ENCODE measurements around the gene SRSF2. TPM values are rescaled to one million over a fixed set of nuclear protein-coding genes. Genes with fewer than 3 reads are reported as not detected.
"Not testable (repeated sequence)": the region's sequence is repeated elsewhere in the genome, so short reads cannot be mapped to it uniquely, and the experiment has no call there.

Gene SRSF2
- total RNA-seq, 2 experiments from 2014 or later: 299 TPM

DNA sequence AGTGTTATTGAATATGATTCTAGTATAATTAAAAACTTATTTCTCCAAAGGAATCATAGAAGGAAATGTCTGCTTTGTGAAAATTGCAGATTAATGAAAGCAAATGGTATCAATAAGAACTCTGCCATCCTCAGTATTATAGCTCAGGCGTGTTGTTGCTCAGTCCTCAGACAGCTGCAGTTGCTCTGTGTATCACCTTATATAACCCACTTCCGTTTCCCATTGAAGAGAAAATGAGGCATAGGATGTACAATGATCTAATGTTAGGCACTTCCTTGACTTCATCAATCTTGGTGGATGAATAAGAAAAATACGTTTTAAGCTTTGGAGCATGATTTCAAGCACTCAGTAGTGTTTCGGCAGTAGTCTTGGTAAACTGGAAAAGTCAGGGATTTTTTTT is 14.9 kb upstream of the SRSF2 start:
- intact Hi-C loops (cut with micrococcal nuclease): loop anchor here (5.0 kb wide), 2 partner anchors 40 to 385 kb away; no protein-coding TSS in a partner anchor
- H3K4me3 Mint-ChIP-seq: peak overlapping the region; percentile 47
- no peaks in the 10 kb centered on the region for H3K27me3 Mint-ChIP-seq
- POLR2A ChIA-PET: interaction anchor here (2.5 kb wide), 2 partner anchors 14 to 22 kb away, joined by 9 to 13 read pairs; partner anchors contain the start of genes MFSD11 and SRSF2
- DNase-seq: peak; percentile 15
- H3K9me3 Mint-ChIP-seq: no peaks in the 10 kb centered on the region
- CTCF ChIA-PET: no interaction called here
- H3K4me1 Mint-ChIP-seq (ENCODE audit: low read depth): peaks cover 25% of the 10 kb centered on the region
- peaks cover 15% of the 10 kb centered on the region for H3K36me3 Mint-ChIP-seq
- peak overlapping the region; percentile 89 for H3K27ac Mint-ChIP-seq

DNA sequence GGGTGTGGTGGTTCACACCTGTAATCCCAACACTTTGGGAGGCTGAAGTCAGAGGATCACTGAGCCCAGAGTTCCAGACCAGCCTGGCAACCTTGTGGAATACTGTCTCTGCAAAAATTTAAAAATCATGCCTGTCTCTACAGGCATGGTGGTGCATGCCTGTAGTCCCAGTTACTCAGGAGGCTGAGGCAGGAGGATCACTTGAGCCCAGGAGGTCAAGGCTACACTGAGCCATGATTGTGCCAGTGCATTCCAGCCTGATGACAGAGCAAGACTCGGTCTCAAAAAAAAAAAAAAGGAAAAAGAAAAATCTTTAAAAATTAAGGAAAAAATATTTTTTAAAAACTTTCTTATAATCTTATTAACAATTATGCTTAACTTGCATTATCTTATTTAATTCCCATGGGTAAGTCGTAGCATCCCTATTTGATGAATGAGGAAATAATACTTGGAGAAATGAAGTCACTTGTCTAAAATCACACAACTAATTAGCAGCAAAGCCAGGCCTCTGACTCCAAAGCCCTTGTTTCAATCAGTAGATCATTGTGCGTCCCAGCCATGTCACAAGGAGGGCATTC is 14.4 kb upstream of the SRSF2 start:
- CTCF ChIA-PET: no interaction called here
- H3K27ac Mint-ChIP-seq: no peak overlapping the region

DNA sequence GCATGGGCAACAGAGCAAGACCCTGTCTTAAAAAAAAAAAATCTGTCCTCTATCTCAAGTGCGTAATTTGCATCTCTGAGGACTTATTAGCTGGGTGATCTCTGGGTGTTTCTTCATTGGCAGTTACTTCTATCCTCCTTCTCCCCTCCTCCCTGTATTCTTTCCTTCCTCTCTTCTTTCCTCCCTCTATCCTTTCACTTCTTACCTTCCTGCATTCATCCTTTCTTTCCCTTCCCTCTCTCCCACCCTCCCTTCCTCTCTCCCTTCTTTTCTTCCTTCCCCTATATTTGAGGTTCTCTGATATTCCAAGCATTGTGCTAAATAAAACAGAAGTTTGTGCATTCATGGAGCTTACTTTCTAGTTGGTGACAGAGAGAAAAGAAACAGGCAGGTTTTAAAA is 11.5 kb upstream of the SRSF2 start:
- Mint-ChIP-seq H3K9me3 (no peaks in the 10 kb centered on the region), H3K36me3 (peaks cover 29% of the 10 kb centered on the region), H3K27me3 (no peaks in the 10 kb centered on the region), H3K27ac (no peak overlapping the region), H3K4me3 (no peak overlapping the region), H3K4me1 (ENCODE audit: low read depth) (peaks cover 35% of the 10 kb centered on the region)
- no peak for DNase-seq
- POLR2A ChIA-PET: no interaction called here
- intact Hi-C loops (cut with micrococcal nuclease): no loop called here
- CTCF ChIA-PET: no interaction called here

More for the DNA sequence above, 14.4 kb upstream of the SRSF2 start:
- H3K27me3 Mint-ChIP-seq: no peaks in the 10 kb centered on the region
- no peak overlapping the region for H3K4me3 Mint-ChIP-seq
- H3K36me3 Mint-ChIP-seq: peaks cover 16% of the 10 kb centered on the region
- peaks cover 25% of the 10 kb centered on the region for H3K4me1 Mint-ChIP-seq (ENCODE audit: low read depth)
- intact Hi-C loops (cut with micrococcal nuclease): loop anchor here (5.0 kb wide), 2 partner anchors 41 to 386 kb away; no protein-coding TSS in a partner anchor
- POLR2A ChIA-PET: interaction anchor here (2.5 kb wide), 2 partner anchors 14 to 22 kb away, joined by 9 to 13 read pairs; partner anchors contain the start of genes MFSD11 and SRSF2
- no peaks in the 10 kb centered on the region for H3K9me3 Mint-ChIP-seq
- no peak for DNase-seq

GRCh38 chr17:76747716-76748363 is 10.7 kb upstream of the SRSF2 start:
- intact Hi-C loops (cut with micrococcal nuclease): no loop called here
- Mint-ChIP-seq H3K9me3 (no peaks in the 10 kb centered on the region), H3K4me3 (no peak overlapping the region), H3K4me1 (ENCODE audit: low read depth) (peaks cover 32% of the 10 kb centered on the region), H3K36me3 (peaks cover 23% of the 10 kb centered on the region), H3K27ac (no peak overlapping the region), H3K27me3 (no peaks in the 10 kb centered on the region)
- POLR2A ChIA-PET: interaction anchor here (1.1 kb wide), 1 partner anchor 16 kb away, joined by 3 read pairs; no protein-coding TSS in a partner anchor
- DNase-seq: no peak
- CTCF ChIA-PET: no interaction called here

GRCh38 chr17:76745785-76746184 is 8.7 kb upstream of the SRSF2 start:
- H3K27me3 Mint-ChIP-seq; intact Hi-C loops (cut with micrococcal nuclease); H3K27ac Mint-ChIP-seq; H3K4me3 Mint-ChIP-seq; H3K9me3 Mint-ChIP-seq: not testable (repeated sequence)
- Mint-ChIP-seq H3K4me1 (ENCODE audit: low read depth) (peaks cover 29% of the 10 kb centered on the region), H3K36me3 (peaks cover 31% of the 10 kb centered on the region)
- POLR2A ChIA-PET: interaction anchor here (1.5 kb wide), 1 partner anchor 8 kb away, joined by 7 read pairs; the partner anchor contains the start of genes MFSD11 and SRSF2
- peak; percentile 36 for DNase-seq
- CTCF ChIA-PET: interaction anchor here (0.9 to 1.1 kb wide), 2 partner anchors 18 to 348 kb away, joined by 4 to 5 read pairs; no protein-coding TSS in a partner anchor

GRCh38 chr17:76744747-76745146 is 7.6 kb upstream of the SRSF2 start:
- H3K4me1 Mint-ChIP-seq (ENCODE audit: low read depth): peaks cover 35% of the 10 kb centered on the region
- intact Hi-C loops (cut with micrococcal nuclease): no loop called here
- H3K36me3 Mint-ChIP-seq: peaks cover 31% of the 10 kb centered on the region
- POLR2A ChIA-PET: no interaction called here
- H3K4me3 Mint-ChIP-seq: no peak overlapping the region
- no peaks in the 10 kb centered on the region for H3K27me3 Mint-ChIP-seq
- peak; percentile 11 for DNase-seq
- H3K9me3 Mint-ChIP-seq: no peaks in the 10 kb centered on the region
- CTCF ChIA-PET: no interaction called here
- peak overlapping the region; percentile 18 for H3K27ac Mint-ChIP-seq

DNA sequence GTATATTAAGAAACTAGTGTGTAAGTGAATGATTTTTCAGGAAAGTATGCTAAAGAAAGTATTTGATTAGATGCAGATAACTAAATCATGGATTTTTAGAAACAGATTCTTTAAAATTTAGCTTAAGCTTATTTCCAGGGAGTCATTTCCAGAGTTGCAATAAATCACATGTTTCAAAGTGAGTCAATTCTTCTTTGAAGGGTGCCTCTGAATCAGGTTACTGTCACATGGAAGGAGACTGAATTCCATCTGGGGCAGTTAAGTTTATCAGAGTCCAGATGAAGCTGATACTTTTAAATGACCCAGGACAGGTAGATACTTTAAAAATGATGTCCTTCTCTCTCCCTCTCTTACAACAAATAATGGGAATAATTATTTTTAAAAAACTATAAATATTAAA is 5.8 kb upstream of the SRSF2 start:
- ChIA-PET CTCF (interaction anchor here (1.0 to 1.2 kb wide), 4 partner anchors 30 to 125 kb away, joined by 3 to 5 read pairs (median 3); partner anchors contain the start of gene MGAT5B), POLR2A (interaction anchor here (1.1 kb wide), 1 partner anchor 10 kb away, joined by 3 read pairs; no protein-coding TSS in a partner anchor)
- Mint-ChIP-seq H3K36me3 (peaks cover 31% of the 10 kb centered on the region), H3K9me3 (no peaks in the 10 kb centered on the region), H3K4me3 (no peak overlapping the region), H3K27ac (no peak overlapping the region), H3K27me3 (no peaks in the 10 kb centered on the region), H3K4me1 (ENCODE audit: low read depth) (peaks cover 50% of the 10 kb centered on the region)
- intact Hi-C loops (cut with micrococcal nuclease): no loop called here
- DNase-seq: no peak

- intact Hi-C loops (cut with micrococcal nuclease): no loop called here
- Mint-ChIP-seq H3K9me3 (no peaks in the 10 kb centered on the region), H3K27me3 (no peaks in the 10 kb centered on the region), H3K4me1 (ENCODE audit: low read depth) (peaks cover 41% of the 10 kb centered on the region), H3K36me3 (peaks cover 34% of the 10 kb centered on the region), H3K27ac (no peak overlapping the region), H3K4me3 (no peak overlapping the region)
- no peak for DNase-seq
- ChIA-PET POLR2A (interaction anchor here (6.5 kb wide), 1 partner anchor 14 kb away, joined by 79 read pairs; the partner anchor contains the start of genes JMJD6 and METTL23), CTCF (no interaction called here)
Measured at GRCh38 chr17:76740329-76741118, 3.4 kb upstream of the SRSF2 start.

GRCh38 chr17:76739568-76740115 is 2.5 kb upstream of the SRSF2 start:
- intact Hi-C loops (cut with micrococcal nuclease): loop anchor here (5.0 kb wide), 2 partner anchors 472 to 718 kb away; partner anchors contain the start of gene UBALD2
- ChIA-PET POLR2A (interaction anchor here (0.5 to 6.5 kb wide), 3 partner anchors 13 to 555 kb away, joined by 3 to 79 read pairs (median 4); partner anchors contain the start of genes JMJD6 and METTL23), CTCF (interaction anchor here (1.3 kb wide), 1 partner anchor 33 kb away, joined by 5 read pairs; no protein-coding TSS in a partner anchor)
- not testable (repeated sequence) for H3K27ac Mint-ChIP-seq, DNase-seq, H3K27me3 Mint-ChIP-seq, H3K4me3 Mint-ChIP-seq, H3K9me3 Mint-ChIP-seq
- H3K4me1 Mint-ChIP-seq (ENCODE audit: low read depth): peaks cover 38% of the 10 kb centered on the region
- H3K36me3 Mint-ChIP-seq: peaks cover 34% of the 10 kb centered on the region

DNA sequence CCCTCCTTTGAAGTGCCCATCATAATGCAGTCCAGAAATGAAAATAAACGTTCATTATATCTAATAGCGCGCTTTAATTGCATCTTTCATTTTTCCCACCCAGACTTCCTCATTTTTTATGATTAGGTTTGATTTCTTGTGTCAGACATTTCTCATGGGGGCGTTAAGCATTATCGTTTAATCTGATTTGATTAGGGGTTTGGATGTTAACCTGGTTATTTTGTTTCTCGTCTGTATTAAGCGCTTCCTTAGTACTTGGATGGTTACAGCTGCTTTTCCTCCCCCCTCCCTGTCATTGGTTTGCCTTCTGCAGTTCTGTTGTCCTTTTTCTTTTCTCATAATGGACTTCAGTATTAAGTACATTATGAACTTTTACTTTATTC is 1.3 kb upstream of the SRSF2 start:
- CTCF ChIA-PET: interaction anchor here (0.9 to 1.3 kb wide), 3 partner anchors 11 to 34 kb away, joined by 3 to 9 read pairs (median 5); no protein-coding TSS in a partner anchor
- peak overlapping the region; percentile 95 for H3K4me3 Mint-ChIP-seq
- H3K27me3 Mint-ChIP-seq: no peaks in the 10 kb centered on the region
- H3K4me1 Mint-ChIP-seq (ENCODE audit: low read depth): peaks cover 45% of the 10 kb centered on the region
- no peak for DNase-seq
- intact Hi-C loops (cut with micrococcal nuclease): loop anchor here (5.0 kb wide), 2 partner anchors 471 to 719 kb away; partner anchors contain the start of gene UBALD2
- peaks cover 46% of the 10 kb centered on the region for H3K36me3 Mint-ChIP-seq
- POLR2A ChIA-PET: interaction anchor here (0.6 to 6.5 kb wide), 5 partner anchors 8 to 111 kb away, joined by 3 to 79 read pairs (median 7); partner anchors contain the start of genes JMJD6 and METTL23
- H3K9me3 Mint-ChIP-seq: no peaks in the 10 kb centered on the region
- H3K27ac Mint-ChIP-seq: peak overlapping the region; percentile 100

Data from activated CD4-positive, alpha-beta memory T cell treated with anti-CD3 and anti-CD28 coated beads for 36 hours (primary cell).